Lung (tissue), 12 donors: ENCODE data around the gene GNG12. TPM values are rescaled to one million over a fixed set of nuclear protein-coding genes. Genes with fewer than 3 reads are reported as not detected.

Experiments used
- ATAC-seq: fragments of 200-7000 bp; cut with Tn5 transposase; one replicate; pipeline ENCODE4 v1.9.1; 2020; ENCODE audit warnings: moderate number of reproducible peaks; ENCODE audit not compliant: insufficient read depth, low FRiP score
- DNase-seq, 3 donors: peaks; one replicate each; pipeline ENCODE4 v3.0.0-alpha.2; 2013 to 2017
- H3K27ac ChIP-seq, 2 donors: one replicate each; pipeline ENCODE4 v1.5.1; 2013; ENCODE audit warnings: mild to moderate bottlenecking in 2 of 2, moderate library complexity in 2 of 2, control low read depth in 1 of 2, inconsistent platforms in 1 of 2, low read depth in 1 of 2, low read length in 1 of 2
- H3K27me3 ChIP-seq, 3 donors: one replicate each; pipeline ENCODE4 v1.5.1; 2013; ENCODE audit warnings: low read length in 2 of 3; ENCODE audit not compliant: control insufficient read depth in 3 of 3, insufficient read depth in 3 of 3
- H3K36me3 ChIP-seq, 4 donors: one replicate each; pipeline ENCODE4 v1.5.1; 2013; ENCODE audit warnings: low read length in 4 of 4, mild to moderate bottlenecking in 1 of 4, moderate library complexity in 1 of 4; ENCODE audit not compliant: control insufficient read depth in 4 of 4, insufficient read depth in 4 of 4
- H3K4me1 ChIP-seq, 5 donors: one replicate each; pipeline ENCODE4 v1.5.1; 2013; ENCODE audit warnings: low read length in 5 of 5, mild to moderate bottlenecking in 2 of 5, moderate library complexity in 1 of 5; ENCODE audit not compliant: control insufficient read depth in 5 of 5, insufficient read depth in 5 of 5
- H3K4me3 ChIP-seq: one replicate; pipeline ENCODE4 v1.5.1; 2013; ENCODE audit warnings: mild to moderate bottlenecking, control low read depth, moderate library complexity
- H3K9ac ChIP-seq, 2 donors: one replicate each; pipeline ENCODE4 v1.5.1; 2013; ENCODE audit warnings: low read length in 2 of 2, control low read depth in 1 of 2; ENCODE audit not compliant: insufficient read depth in 1 of 2
- H3K9me3 ChIP-seq, 4 donors: one replicate each; pipeline ENCODE4 v1.5.1; 2013; ENCODE audit warnings: low read length in 3 of 4, mild to moderate bottlenecking in 1 of 4, moderate library complexity in 1 of 4; ENCODE audit not compliant: control insufficient read depth in 4 of 4, insufficient read depth in 3 of 4
- WGBS, 2 donors: extraction: QIAGEN DNeasy Blood & Tissue Kit; methylation state at CpG; one replicate each; pipeline ENCODE4 v1.1.7; 2013; 5-methylcytosine and 5-hydroxymethylcytosine counted together
- polyA plus RNA-seq, 2 donors: library from polyadenylated mRNA; stranded (reverse); fragments of 200-250 nt; gene quantifications; one replicate each; pipeline ENCODE4 v1.2.1, GENCODE V29; 2013
- total RNA-seq, 2 donors: library from RNA; depleted of rRNA in 1 of 2; stranded (reverse); fragments of >200 nt in 1 of 2; gene quantifications; one replicate each; pipeline ENCODE4 v1.2.1, GENCODE V29; 2014 to 2021
- TF ChIP-seq, protein P1 (sequence below): IDR thresholded peaks from 2 replicates; pipeline ENCODE4 v1.5.1; 2012; ENCODE audit warnings: mild to moderate bottlenecking; ENCODE audit errors: control extremely low read depth, extremely low read depth
- donor health status: control.
- donor health status: control.
- donor health status: Bipolar disorder and iron deficiency.
- donor health status: healthy.
- donor health status: DM: yes; HTN: yes; CAD: no.

The GNG12 gene
- total and polyA plus RNA-seq, 4 donors: 14.0 to 68.4 (median 32.1) TPM

DNA sequence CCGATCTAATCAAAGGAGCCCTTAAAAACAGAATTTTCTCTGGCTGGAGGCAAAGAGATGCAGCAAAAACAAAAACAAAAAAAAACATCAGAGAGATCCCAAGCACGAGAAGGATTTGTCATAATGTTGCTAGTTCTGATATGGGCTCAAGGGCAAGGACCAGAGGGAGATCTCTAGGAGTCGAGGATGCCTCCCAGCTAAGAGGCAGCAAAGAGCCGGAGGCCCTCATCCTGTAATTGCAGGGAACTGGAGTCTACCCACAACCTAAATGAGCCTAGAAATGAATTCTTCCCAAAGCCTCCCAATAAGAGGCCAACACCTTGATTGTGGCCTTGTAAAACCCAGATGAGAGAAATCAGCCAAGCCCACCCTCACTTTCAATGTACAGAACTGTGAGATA is 12.0 kb downstream of the GNG12 start:
- DNase-seq (no peak), ATAC-seq (no peak)
- Histone ChIP-seq H3K4me3 (no peak overlapping the region), H3K27me3 (no peaks in the 10 kb centered on the region), H3K27ac (no peak overlapping the region), H3K4me1 (peaks cover 0 to 9% (median 0%) of the 10 kb centered on the region in 5 donors), H3K36me3 (no peaks in the 10 kb centered on the region), H3K9me3 (no peaks in the 10 kb centered on the region), H3K9ac (no peak overlapping the region)
- TF ChIP-seq, protein P1, sequence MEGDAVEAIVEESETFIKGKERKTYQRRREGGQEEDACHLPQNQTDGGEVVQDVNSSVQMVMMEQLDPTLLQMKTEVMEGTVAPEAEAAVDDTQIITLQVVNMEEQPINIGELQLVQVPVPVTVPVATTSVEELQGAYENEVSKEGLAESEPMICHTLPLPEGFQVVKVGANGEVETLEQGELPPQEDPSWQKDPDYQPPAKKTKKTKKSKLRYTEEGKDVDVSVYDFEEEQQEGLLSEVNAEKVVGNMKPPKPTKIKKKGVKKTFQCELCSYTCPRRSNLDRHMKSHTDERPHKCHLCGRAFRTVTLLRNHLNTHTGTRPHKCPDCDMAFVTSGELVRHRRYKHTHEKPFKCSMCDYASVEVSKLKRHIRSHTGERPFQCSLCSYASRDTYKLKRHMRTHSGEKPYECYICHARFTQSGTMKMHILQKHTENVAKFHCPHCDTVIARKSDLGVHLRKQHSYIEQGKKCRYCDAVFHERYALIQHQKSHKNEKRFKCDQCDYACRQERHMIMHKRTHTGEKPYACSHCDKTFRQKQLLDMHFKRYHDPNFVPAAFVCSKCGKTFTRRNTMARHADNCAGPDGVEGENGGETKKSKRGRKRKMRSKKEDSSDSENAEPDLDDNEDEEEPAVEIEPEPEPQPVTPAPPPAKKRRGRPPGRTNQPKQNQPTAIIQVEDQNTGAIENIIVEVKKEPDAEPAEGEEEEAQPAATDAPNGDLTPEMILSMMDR: no peak
- 92 to 96% methylated on average over 4 of the region's 4 CpGs for WGBS, 2 donors

DNA sequence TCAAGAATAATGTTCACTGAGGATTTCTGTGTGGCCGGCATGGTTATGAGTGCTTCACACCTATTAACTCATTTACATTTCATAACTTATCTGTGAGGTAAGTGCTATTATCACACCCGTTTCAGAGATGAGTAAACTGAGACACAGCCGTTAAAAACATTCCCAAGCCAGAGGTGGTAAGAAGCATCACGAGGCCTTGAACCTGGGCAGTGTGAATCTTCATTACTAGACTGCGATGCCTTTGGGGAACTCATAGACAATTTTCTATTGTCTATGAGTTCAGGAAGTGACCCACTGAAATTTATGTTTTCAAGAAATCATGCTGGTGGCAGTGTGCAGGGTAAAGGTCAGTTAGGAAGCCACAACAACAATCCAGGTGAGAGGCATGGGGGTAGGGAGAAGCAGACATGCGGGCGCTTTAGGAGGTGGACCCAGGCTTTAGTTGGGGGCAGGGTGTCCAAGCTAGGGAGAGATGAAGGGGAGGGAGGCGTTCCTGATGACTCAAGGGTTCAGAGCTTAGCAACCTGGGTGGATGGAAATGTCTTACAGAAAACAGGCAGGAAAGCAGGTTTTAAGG is 14.5 kb downstream of the GNG12 start:
- Histone ChIP-seq H3K4me1 (peaks cover 3 to 16% (median 6%) of the 10 kb centered on the region in 5 donors), H3K9ac (no peak overlapping the region), H3K9me3 (no peaks in the 10 kb centered on the region), H3K4me3 (no peak overlapping the region), H3K36me3 (no peaks in the 10 kb centered on the region), H3K27ac (no peak overlapping the region), H3K27me3 (no peaks in the 10 kb centered on the region)
- TF ChIP-seq, protein P1: no peak
- WGBS, 2 donors: 90 to 95% methylated on average over 8 of the region's 8 CpGs
- no peak for ATAC-seq
- no peak for DNase-seq

DNA sequence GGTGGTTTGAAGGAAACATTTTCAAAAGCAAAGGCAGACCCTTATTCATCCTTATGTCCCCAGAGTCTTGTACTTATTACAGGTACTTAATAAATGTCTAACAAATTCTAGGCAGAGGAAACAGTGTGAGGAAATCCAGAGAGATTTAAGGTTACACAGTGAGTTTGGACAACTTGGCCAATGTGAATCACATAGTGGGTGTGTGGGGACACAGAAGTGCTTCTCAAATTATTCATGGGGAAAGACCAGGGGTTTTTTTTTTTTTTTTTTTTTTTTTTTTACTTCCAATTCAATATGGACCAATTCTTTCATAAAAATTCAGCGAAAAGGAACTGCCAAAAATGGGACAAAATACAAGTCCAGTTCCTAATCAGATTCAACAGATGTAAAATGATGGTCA is 15.1 kb downstream of the GNG12 start:
- H3K4me3 ChIP-seq: no peak overlapping the region
- no peaks in the 10 kb centered on the region for H3K27me3 ChIP-seq
- 84 to 90% methylated on average over 1 of the region's 1 CpG for WGBS, 2 donors
- H3K27ac ChIP-seq: no peak overlapping the region
- no peak overlapping the region for H3K9ac ChIP-seq
- DNase-seq (no peak), ATAC-seq (no peak)
- peaks cover 3 to 18% (median 7%) of the 10 kb centered on the region in 5 donors for H3K4me1 ChIP-seq
- H3K9me3 ChIP-seq: no peaks in the 10 kb centered on the region
- TF ChIP-seq, protein P1: no peak
- no peaks in the 10 kb centered on the region for H3K36me3 ChIP-seq

DNA sequence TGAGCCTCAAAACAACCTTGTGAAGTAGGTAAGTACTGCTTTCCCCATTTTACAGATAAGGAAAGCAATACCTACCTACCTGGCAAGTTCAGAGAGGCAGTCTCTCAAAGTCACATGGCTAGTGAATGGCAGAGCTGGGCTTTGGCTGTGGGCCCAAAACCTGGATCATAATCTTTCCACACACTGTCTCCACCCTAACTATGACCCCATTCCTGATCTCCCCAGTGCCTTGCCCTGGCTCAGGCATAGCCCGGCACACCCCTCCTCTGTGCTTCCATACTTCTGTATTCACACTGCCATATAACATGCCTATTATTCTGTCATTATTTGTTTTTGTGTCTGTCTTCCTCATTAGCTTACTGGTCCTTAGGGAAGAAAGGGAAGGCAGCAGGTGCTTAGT is 15.9 kb downstream of the GNG12 start:
- 88 to 95% methylated on average over 1 of the region's 1 CpG for WGBS, 2 donors
- no peaks in the 10 kb centered on the region for H3K9me3 ChIP-seq
- H3K4me1 ChIP-seq: peaks cover 4 to 19% (median 8%) of the 10 kb centered on the region in 5 donors
- ATAC-seq (no peak), DNase-seq (no peak)
- H3K27me3 ChIP-seq: no peaks in the 10 kb centered on the region
- H3K36me3 ChIP-seq: no peaks in the 10 kb centered on the region
- TF ChIP-seq, protein P1: no peak
- H3K27ac ChIP-seq: no peak overlapping the region
- no peak overlapping the region for H3K4me3 ChIP-seq
- H3K9ac ChIP-seq: no peak overlapping the region
